DOHH2 (cell line): Measurements from ENCODE around the gene MPHOSPH9.

ENCODE experiments used
- EZH2phosphoT487 ChIP-seq: fragments of 200-600 bp; sonication (generic); IDR thresholded peaks from 2 replicates; pipeline ENCODE4 v1.6.1; 2017; ENCODE audit warnings: borderline replicate concordance, mild to moderate bottlenecking, antibody characterized with exemption, low read length, moderate library complexity, mixed read lengths
- TF ChIP-seq, protein P1 (sequence below): fragments of 200-600 bp; sonication (generic); IDR thresholded peaks from one replicate; pipeline ENCODE4 v1.5.1; 2014; ENCODE audit warnings: antibody characterized with exemption, mild to moderate bottlenecking, low read depth, low read length; ENCODE audit not compliant: poor library complexity, severe bottlenecking

DNA sequence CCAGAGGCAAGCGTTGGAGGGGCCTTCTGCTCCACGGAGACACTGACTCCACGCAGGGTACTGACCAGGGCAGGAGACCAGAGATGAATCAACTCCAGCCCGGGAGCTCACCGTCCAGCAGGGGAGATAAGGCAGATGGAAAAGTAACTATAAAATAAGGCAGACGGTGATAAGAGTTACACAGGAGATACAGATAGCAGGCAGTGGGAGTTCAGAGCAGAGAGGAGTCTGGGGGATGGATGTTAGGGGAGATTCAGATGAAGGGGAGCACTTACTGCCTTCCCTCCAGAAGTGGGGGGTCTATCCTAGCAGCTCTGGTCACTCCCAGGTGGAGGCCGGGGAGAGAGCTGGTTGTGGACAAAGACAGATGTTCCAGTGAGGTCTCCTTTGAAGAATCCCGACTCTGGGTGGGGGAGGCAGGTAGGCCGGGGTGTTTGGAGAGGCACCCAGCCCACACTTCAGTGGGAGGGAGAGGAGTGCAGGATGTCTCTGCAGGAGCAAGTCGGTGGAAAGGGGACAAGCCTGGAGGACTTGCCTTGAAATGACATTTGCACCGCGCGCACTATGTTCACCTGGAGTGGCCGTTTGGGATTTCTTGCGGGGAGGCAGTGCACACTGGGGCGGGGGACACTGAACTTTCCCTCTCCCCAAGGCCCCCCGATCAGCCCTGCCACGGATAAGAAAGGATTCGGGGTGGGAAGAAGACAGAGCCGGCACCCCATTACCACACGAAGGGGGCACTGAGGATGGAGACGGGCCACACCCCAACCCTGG lies 83.3 kb downstream of the MPHOSPH9 start:
- TF ChIP-seq, protein P1, sequence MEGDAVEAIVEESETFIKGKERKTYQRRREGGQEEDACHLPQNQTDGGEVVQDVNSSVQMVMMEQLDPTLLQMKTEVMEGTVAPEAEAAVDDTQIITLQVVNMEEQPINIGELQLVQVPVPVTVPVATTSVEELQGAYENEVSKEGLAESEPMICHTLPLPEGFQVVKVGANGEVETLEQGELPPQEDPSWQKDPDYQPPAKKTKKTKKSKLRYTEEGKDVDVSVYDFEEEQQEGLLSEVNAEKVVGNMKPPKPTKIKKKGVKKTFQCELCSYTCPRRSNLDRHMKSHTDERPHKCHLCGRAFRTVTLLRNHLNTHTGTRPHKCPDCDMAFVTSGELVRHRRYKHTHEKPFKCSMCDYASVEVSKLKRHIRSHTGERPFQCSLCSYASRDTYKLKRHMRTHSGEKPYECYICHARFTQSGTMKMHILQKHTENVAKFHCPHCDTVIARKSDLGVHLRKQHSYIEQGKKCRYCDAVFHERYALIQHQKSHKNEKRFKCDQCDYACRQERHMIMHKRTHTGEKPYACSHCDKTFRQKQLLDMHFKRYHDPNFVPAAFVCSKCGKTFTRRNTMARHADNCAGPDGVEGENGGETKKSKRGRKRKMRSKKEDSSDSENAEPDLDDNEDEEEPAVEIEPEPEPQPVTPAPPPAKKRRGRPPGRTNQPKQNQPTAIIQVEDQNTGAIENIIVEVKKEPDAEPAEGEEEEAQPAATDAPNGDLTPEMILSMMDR, result no peak
- TF ChIP-seq EZH2phosphoT487, result no peak
